Measurements from ENCODE around the gene SPHK1.

Gene SPHK1

GRCh38 chr17:76385892-76386786, 1.7 kb downstream of the SPHK1 start:
- DNase-seq = peak; percentile 86

- DNase-seq = no peak
These were observed 2.8 kb downstream of the SPHK1 start for GRCh38 chr17:76386966-76387765.

- no peak for DNase-seq
These were observed 4.8 kb downstream of the SPHK1 start for GRCh38 chr17:76388966-76389888.

GRCh38 chr17:76390003-76390421, 5.6 kb downstream of the SPHK1 start:
- DNase-seq = no peak

- no peak for DNase-seq
These were observed 6.8 kb downstream of the SPHK1 start for GRCh38 chr17:76391200-76391715.

- no peak for DNase-seq
These were observed 9.8 kb downstream of the SPHK1 start for GRCh38 chr17:76394166-76394565.

- DNase-seq = no peak
These were observed 11.6 kb downstream of the SPHK1 start for GRCh38 chr17:76395980-76396379.

GRCh38 chr17:76397184-76397583, 12.8 kb downstream of the SPHK1 start:
- no peak for DNase-seq

- DNase-seq = peak; percentile 84
These were observed 13.5 kb downstream of the SPHK1 start for GRCh38 chr17:76397687-76398522.

GRCh38 chr17:76398523-76399174, 14.2 kb downstream of the SPHK1 start:
- no peak for DNase-seq

- no peak for DNase-seq
These were observed 15.1 kb downstream of the SPHK1 start for GRCh38 chr17:76399175-76400172.

- no peak for DNase-seq
These were observed 18.3 kb downstream of the SPHK1 start for GRCh38 chr17:76402711-76403110.

- DNase-seq = no peak
These were observed 19.8 kb downstream of the SPHK1 start for GRCh38 chr17:76404256-76404655.

GRCh38 chr17:76404976-76405563, 20.7 kb downstream of the SPHK1 start:
- DNase-seq = no peak

- DNase-seq = no peak
These were observed 21.2 kb downstream of the SPHK1 start for GRCh38 chr17:76405607-76405966.

- DNase-seq = no peak
These were observed 21.7 kb downstream of the SPHK1 start for GRCh38 chr17:76405967-76406647.

- DNase-seq = no peak
These were observed 23.1 kb downstream of the SPHK1 start for GRCh38 chr17:76407509-76407908.

GRCh38 chr17:76408037-76408849, 23.8 kb downstream of the SPHK1 start:
- peak; percentile 71 for DNase-seq
